ENCODE data around the gene ZNF385C.

Gene ZNF385C

GRCh38 chr17:42059815-42060214 is 38.5 kb downstream of the ZNF385C start:
- no peaks in the 10 kb centered on the region for H3K36me3 ChIP-seq (ENCODE audit: insufficient read depth, low read length)
- no peaks in the 10 kb centered on the region for H3K79me2 ChIP-seq (ENCODE audit: control insufficient read depth, insufficient read depth, low read length, unreplicated experiment)
- no peak overlapping the region for H3K4me3 ChIP-seq (ENCODE audit: low read depth, low read length)
- no peak overlapping the region for H2AFZ ChIP-seq (ENCODE audit: low read length, unreplicated experiment)
- no peaks in the 10 kb centered on the region for H3K4me1 ChIP-seq (ENCODE audit: control insufficient read depth, insufficient read depth, low read length, unreplicated experiment)
- peaks cover 7% of the 10 kb centered on the region for H3K27me3 ChIP-seq (ENCODE audit: insufficient read depth, low read length)
- no peak overlapping the region for H3K27ac ChIP-seq (ENCODE audit: low read depth, low read length)

- Histone ChIP-seq H3K27ac (ENCODE audit: low read depth, low read length) (no peak overlapping the region), H3K4me1 (ENCODE audit: control insufficient read depth, insufficient read depth, low read length, unreplicated experiment) (no peaks in the 10 kb centered on the region), H3K79me2 (ENCODE audit: control insufficient read depth, insufficient read depth, low read length, unreplicated experiment) (no peaks in the 10 kb centered on the region), H3K4me3 (ENCODE audit: low read depth, low read length) (no peak overlapping the region), H3K27me3 (ENCODE audit: insufficient read depth, low read length) (peaks cover 22% of the 10 kb centered on the region), H3K36me3 (ENCODE audit: insufficient read depth, low read length) (no peaks in the 10 kb centered on the region), H2AFZ (ENCODE audit: low read length, unreplicated experiment) (no peak overlapping the region)
These were observed 40.2 kb downstream of the ZNF385C start for GRCh38 chr17:42058063-42058462.

DNA sequence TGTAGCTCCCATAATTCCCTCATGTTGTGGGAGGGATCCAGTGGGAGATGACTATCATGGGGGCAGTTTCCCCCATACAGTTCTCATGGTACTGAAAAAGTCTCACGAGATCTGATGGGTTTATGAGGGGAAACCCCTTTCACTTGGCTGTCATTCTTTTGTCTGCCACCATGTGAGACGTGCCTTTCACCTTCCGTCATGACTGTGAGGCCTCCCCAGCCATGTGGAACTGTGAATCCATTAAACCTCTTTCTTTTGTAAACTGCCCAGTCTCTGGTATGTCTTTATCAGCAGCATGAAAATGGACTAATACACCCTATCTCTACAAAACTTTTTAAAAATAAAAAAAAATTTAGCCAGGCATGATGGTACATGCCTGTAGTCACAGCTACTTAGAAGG is 41.6 kb downstream of the ZNF385C start:
- Histone ChIP-seq H3K4me1 (ENCODE audit: control insufficient read depth, insufficient read depth, low read length, unreplicated experiment) (no peaks in the 10 kb centered on the region), H3K27me3 (ENCODE audit: insufficient read depth, low read length) (peaks cover 35% of the 10 kb centered on the region), H3K4me3 (ENCODE audit: low read depth, low read length) (no peak overlapping the region), H3K79me2 (ENCODE audit: control insufficient read depth, insufficient read depth, low read length, unreplicated experiment) (no peaks in the 10 kb centered on the region), H3K36me3 (ENCODE audit: insufficient read depth, low read length) (no peaks in the 10 kb centered on the region), H2AFZ (ENCODE audit: low read length, unreplicated experiment) (no peak overlapping the region), H3K27ac (ENCODE audit: low read depth, low read length) (no peak overlapping the region)

DNA sequence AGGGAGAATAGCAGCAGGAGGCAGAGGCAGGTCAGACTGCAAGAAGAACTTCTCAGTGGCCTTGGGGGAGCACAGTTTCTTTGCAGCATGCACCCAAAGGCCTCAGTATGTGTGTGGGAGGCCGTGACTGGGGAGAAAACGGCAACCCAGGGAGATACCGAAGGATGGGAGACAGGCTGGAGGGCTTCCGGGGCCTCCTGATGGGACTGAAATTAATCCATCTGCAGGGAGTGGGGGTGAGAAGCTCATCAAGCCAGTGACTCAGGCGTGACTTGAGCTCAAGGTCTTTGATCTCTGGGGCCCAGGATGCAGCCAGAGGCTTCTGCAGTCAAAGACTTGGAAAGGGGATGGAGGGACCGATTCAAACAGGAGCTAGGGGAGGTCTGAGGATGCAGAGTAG is 42.8 kb downstream of the ZNF385C start:
- Histone ChIP-seq H3K36me3 (ENCODE audit: insufficient read depth, low read length) (no peaks in the 10 kb centered on the region), H3K27ac (ENCODE audit: low read depth, low read length) (no peak overlapping the region), H3K4me3 (ENCODE audit: low read depth, low read length) (no peak overlapping the region), H3K4me1 (ENCODE audit: control insufficient read depth, insufficient read depth, low read length, unreplicated experiment) (no peaks in the 10 kb centered on the region), H2AFZ (ENCODE audit: low read length, unreplicated experiment) (no peak overlapping the region), H3K79me2 (ENCODE audit: control insufficient read depth, insufficient read depth, low read length, unreplicated experiment) (no peaks in the 10 kb centered on the region), H3K27me3 (ENCODE audit: insufficient read depth, low read length) (peaks cover 45% of the 10 kb centered on the region)

DNA sequence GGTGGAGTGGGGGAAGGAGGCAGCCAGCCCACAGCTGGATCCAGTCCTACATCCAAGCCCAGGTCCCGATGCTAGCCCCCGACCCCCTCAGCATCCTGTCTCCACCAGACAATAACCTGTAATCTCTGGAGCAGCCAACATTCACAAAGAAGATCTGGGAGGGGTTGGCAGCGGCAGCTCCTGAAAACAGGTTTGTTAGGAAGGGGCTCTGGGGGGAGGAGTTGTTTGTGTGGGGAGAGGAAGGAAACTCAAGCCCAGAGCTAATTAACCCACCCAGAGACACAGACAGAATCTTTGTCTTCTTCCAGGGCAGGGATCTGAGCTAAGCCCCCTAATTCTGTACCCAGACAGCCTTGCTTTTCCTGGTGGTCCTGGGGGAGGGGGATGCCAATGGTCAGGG is 43.2 kb downstream of the ZNF385C start:
- H3K27ac ChIP-seq (ENCODE audit: low read depth, low read length): no peak overlapping the region
- no peaks in the 10 kb centered on the region for H3K79me2 ChIP-seq (ENCODE audit: control insufficient read depth, insufficient read depth, low read length, unreplicated experiment)
- no peaks in the 10 kb centered on the region for H3K4me1 ChIP-seq (ENCODE audit: control insufficient read depth, insufficient read depth, low read length, unreplicated experiment)
- H3K4me3 ChIP-seq (ENCODE audit: low read depth, low read length): no peak overlapping the region
- no peak overlapping the region for H2AFZ ChIP-seq (ENCODE audit: low read length, unreplicated experiment)
- peaks cover 47% of the 10 kb centered on the region for H3K27me3 ChIP-seq (ENCODE audit: insufficient read depth, low read length)
- no peaks in the 10 kb centered on the region for H3K36me3 ChIP-seq (ENCODE audit: insufficient read depth, low read length)

GRCh38 chr17:42053731-42054500 is 44.4 kb downstream of the ZNF385C start:
- H3K27me3 ChIP-seq (ENCODE audit: insufficient read depth, low read length): peaks cover 58% of the 10 kb centered on the region
- no peaks in the 10 kb centered on the region for H3K4me1 ChIP-seq (ENCODE audit: control insufficient read depth, insufficient read depth, low read length, unreplicated experiment)

DNA sequence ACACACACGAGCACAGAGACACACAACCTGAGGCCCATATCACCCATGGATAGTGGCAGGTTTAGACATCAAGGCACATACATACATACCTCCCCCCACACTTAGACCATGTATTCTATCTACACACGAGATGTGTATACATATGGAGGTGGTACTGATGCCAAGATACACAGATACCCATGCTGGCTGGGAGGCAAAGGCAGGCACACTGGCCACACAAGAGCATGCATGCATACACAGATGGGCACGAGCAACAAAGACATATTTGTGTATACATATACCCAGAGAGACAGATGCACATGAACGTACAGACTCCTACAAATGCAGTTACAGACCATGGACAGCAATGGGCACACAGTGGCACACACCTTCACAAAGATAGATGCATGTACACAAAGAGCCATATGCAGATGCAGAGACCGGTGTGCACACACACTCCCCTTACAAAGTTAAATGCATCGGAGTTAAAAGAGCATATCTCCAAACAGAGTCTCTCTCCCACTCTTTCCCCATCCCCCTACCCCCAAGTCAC is 45.9 kb downstream of the ZNF385C start:
- no peaks in the 10 kb centered on the region for H3K79me2 ChIP-seq (ENCODE audit: control insufficient read depth, insufficient read depth, low read length, unreplicated experiment)
- H3K4me3 ChIP-seq (ENCODE audit: low read depth, low read length): no peak overlapping the region
- H3K36me3 ChIP-seq (ENCODE audit: insufficient read depth, low read length): no peaks in the 10 kb centered on the region
- H3K4me1 ChIP-seq (ENCODE audit: control insufficient read depth, insufficient read depth, low read length, unreplicated experiment): no peaks in the 10 kb centered on the region
- peaks cover 63% of the 10 kb centered on the region for H3K27me3 ChIP-seq (ENCODE audit: insufficient read depth, low read length)
- H3K27ac ChIP-seq (ENCODE audit: low read depth, low read length): no peak overlapping the region
- H2AFZ ChIP-seq (ENCODE audit: low read length, unreplicated experiment): no peak overlapping the region

More at GRCh38 chr17:42053731-42054500, 44.4 kb downstream of the ZNF385C start:
- H3K36me3 ChIP-seq (ENCODE audit: insufficient read depth, low read length): no peaks in the 10 kb centered on the region
- H3K27ac ChIP-seq (ENCODE audit: low read depth, low read length): no peak overlapping the region
- no peak overlapping the region for H3K4me3 ChIP-seq (ENCODE audit: low read depth, low read length)
- no peak overlapping the region for H2AFZ ChIP-seq (ENCODE audit: low read length, unreplicated experiment)
- no peaks in the 10 kb centered on the region for H3K79me2 ChIP-seq (ENCODE audit: control insufficient read depth, insufficient read depth, low read length, unreplicated experiment)

DNA sequence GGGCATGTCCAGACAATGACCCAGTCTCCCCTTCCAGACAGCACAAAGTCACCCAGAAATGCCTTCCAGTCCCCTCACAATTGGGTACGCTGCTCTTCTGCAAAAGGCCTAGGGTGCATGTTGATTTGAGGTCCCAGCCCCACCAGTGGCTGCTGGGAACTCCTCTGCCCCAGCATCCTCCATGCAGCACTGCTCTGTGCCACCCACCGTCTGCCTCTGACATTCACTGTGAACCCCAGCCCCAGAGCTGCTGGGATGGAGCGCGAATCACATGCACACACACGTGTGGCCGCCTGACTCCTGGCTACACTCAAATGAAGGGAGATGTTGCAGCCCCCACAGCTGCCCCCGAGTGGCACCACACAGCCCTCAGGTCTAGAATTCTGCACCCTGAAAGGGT is 46.6 kb downstream of the ZNF385C start:
- Histone ChIP-seq H3K4me3 (ENCODE audit: low read depth, low read length) (no peak overlapping the region), H2AFZ (ENCODE audit: low read length, unreplicated experiment) (no peak overlapping the region), H3K27ac (ENCODE audit: low read depth, low read length) (no peak overlapping the region), H3K79me2 (ENCODE audit: control insufficient read depth, insufficient read depth, low read length, unreplicated experiment) (no peaks in the 10 kb centered on the region), H3K4me1 (ENCODE audit: control insufficient read depth, insufficient read depth, low read length, unreplicated experiment) (no peaks in the 10 kb centered on the region), H3K27me3 (ENCODE audit: insufficient read depth, low read length) (peaks cover 63% of the 10 kb centered on the region), H3K36me3 (ENCODE audit: insufficient read depth, low read length) (no peaks in the 10 kb centered on the region)

DNA sequence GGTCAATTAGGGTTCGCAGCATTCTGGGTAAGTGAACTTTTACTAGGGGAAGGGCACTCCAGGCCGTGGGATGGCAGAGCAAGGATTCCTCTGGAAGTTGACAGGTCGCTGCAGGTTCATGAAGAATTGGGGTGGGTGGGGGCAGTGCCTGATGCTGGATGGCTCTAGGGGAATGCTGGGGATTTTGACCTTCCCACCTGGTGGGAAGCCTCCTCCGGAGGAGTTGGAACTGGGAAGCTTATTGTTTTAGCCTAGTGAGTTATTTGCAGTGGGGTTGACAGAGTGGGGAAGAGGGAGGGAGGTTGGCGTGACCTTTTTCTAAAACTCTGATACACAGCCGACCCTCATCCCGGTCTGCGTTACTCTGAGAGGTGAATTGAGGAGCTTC is 47.3 kb downstream of the ZNF385C start:
- Histone ChIP-seq H2AFZ (ENCODE audit: low read length, unreplicated experiment) (no peak overlapping the region), H3K27ac (ENCODE audit: low read depth, low read length) (no peak overlapping the region), H3K79me2 (ENCODE audit: control insufficient read depth, insufficient read depth, low read length, unreplicated experiment) (no peaks in the 10 kb centered on the region), H3K36me3 (ENCODE audit: insufficient read depth, low read length) (no peaks in the 10 kb centered on the region), H3K4me3 (ENCODE audit: low read depth, low read length) (0 out of 2 replicates have a peak overlapping the region, but pooled peaks have one; percentile 45), H3K4me1 (ENCODE audit: control insufficient read depth, insufficient read depth, low read length, unreplicated experiment) (no peaks in the 10 kb centered on the region), H3K27me3 (ENCODE audit: insufficient read depth, low read length) (peaks cover 63% of the 10 kb centered on the region)

- H3K4me3 ChIP-seq (ENCODE audit: low read depth, low read length): peak within 1 kb of the TSS; percentile 73
- H3K27me3 ChIP-seq (ENCODE audit: insufficient read depth, low read length): peaks cover 63% of the 10 kb centered on the region
- no peaks in the 10 kb centered on the region for H3K79me2 ChIP-seq (ENCODE audit: control insufficient read depth, insufficient read depth, low read length, unreplicated experiment)
- H3K27ac ChIP-seq (ENCODE audit: low read depth, low read length): no peak within 1 kb of the TSS
- H3K36me3 ChIP-seq (ENCODE audit: insufficient read depth, low read length): no peaks in the 10 kb centered on the region
- H2AFZ ChIP-seq (ENCODE audit: low read length, unreplicated experiment): peak within 1 kb of the TSS; percentile 90
- H3K4me1 ChIP-seq (ENCODE audit: control insufficient read depth, insufficient read depth, low read length, unreplicated experiment): no peaks in the 10 kb centered on the region
These were observed 47.8 kb downstream of the ZNF385C start, which contains the start of gene C17orf113 for GRCh38 chr17:42050393-42051012. Gene C17orf113 (minus strand): TSS chr17:42050601. CDS start chr17:42043376, 7,225 bp downstream.

All from ACC112 (cell line).